CD4-positive, alpha-beta T cell (primary cell): Measurements from ENCODE around the gene RIMS1. TPM values are rescaled to one million over a fixed set of nuclear protein-coding genes. Genes with fewer than 3 reads are reported as not detected.

Source experiments
- ATAC-seq: fragments of 200-7000 bp; cut with Tn5 transposase; one replicate; pipeline ENCODE4 v1.10.0; 2022; ENCODE audit warnings: mild to moderate bottlenecking; ENCODE audit not compliant: poor library complexity
- CTCF ChIA-PET: fragments of 350-600 bp; sonication (Branson Sonifier 250); formaldehyde crosslinking; loops from one replicate; lab custom pipeline; 2021; ENCODE audit warnings: antibody characterized with exemption, inconsistent platforms; lab: Charles Lee
- POLR2A ChIA-PET: fragments of 350-600 bp; sonication (Branson Sonifier 250); formaldehyde crosslinking; loops from one replicate; lab custom pipeline; 2021; ENCODE audit warnings: antibody characterized with exemption, inconsistent platforms; lab: Charles Lee
- DNase-seq, 14 experiments: peaks; one replicate each; pipeline ENCODE4 v3.0.0-alpha.2; 2013 to 2020; ENCODE audit warnings: mixed read lengths in 2 of 14
- H3K27ac ChIP-seq, 2 donors: one replicate each; pipeline versions ENCODE4 v1.5.1 to v1.7.0; 2013; ENCODE audit warnings: low read length in 2 of 2, low read depth in 1 of 2, mild to moderate bottlenecking in 1 of 2
- H3K27me3 ChIP-seq, 2 experiments: 1 replicate in 1 of 2; 2 replicates in 1 of 2; pipeline versions ENCODE4 v1.6.1 to v1.7.0; 2013; ENCODE audit warnings: low read length in 2 of 2, control low read depth in 1 of 2, mild to moderate bottlenecking in 1 of 2, moderate library complexity in 1 of 2; ENCODE audit not compliant: insufficient read depth in 2 of 2, control insufficient read depth in 1 of 2
- H3K36me3 ChIP-seq: one replicate; pipeline ENCODE4 v1.6.1; 2013; ENCODE audit warnings: low read length, control low read depth; ENCODE audit not compliant: insufficient read depth
- H3K4me1 ChIP-seq: one replicate; pipeline ENCODE4 v1.6.1; 2013; ENCODE audit warnings: low read length, control low read depth; ENCODE audit not compliant: insufficient read depth
- H3K4me3 ChIP-seq: one replicate; pipeline ENCODE4 v1.5.1; 2013; ENCODE audit warnings: mild to moderate bottlenecking, low read length, moderate library complexity
- H3K9me3 ChIP-seq, 2 experiments: 1 replicate in 1 of 2; 2 replicates in 1 of 2; pipeline versions ENCODE4 v1.6.1 to v1.7.0; 2013; ENCODE audit warnings: low read length in 2 of 2, mild to moderate bottlenecking in 2 of 2, control low read depth in 1 of 2, moderate library complexity in 1 of 2; ENCODE audit not compliant: control insufficient read depth in 1 of 2, insufficient read depth in 1 of 2
- H3K27ac Mint-ChIP-seq: one replicate; pipeline ENCODE4 v1.8.0; 2020; ENCODE audit warnings: mixed read lengths
- H3K27me3 Mint-ChIP-seq: one replicate; pipeline ENCODE4 v1.8.0; 2021; ENCODE audit warnings: mixed read lengths
- H3K36me3 Mint-ChIP-seq: one replicate; pipeline ENCODE4 v1.8.0; 2021; ENCODE audit warnings: low read depth, mixed read lengths
- H3K4me1 Mint-ChIP-seq: one replicate; pipeline ENCODE4 v1.8.0; 2021; ENCODE audit warnings: low read depth, mixed read lengths
- H3K4me3 Mint-ChIP-seq: one replicate; pipeline ENCODE4 v1.8.0; 2020; ENCODE audit warnings: mild to moderate bottlenecking, mixed read lengths
- H3K9me3 Mint-ChIP-seq: one replicate; pipeline ENCODE4 v1.8.0; 2020; ENCODE audit warnings: mixed read lengths
- CTCF ChIP-seq: fragments of 200-600 bp; IDR thresholded peaks from one replicate; pipeline ENCODE4 v1.8.0; 2022; ENCODE audit warnings: antibody characterized with exemption, mild to moderate bottlenecking
- intact Hi-C, 2 experiments: fragments of 100-400 bp; cut with DNase I in 1 of 2; cut with micrococcal nuclease in 1 of 2; formaldehyde crosslinking; loops; one replicate each; pipeline versions ENCODE4 v1.15.1 to v1.9.0; 2023 to 2025; cut with DNase I, micrococcal nuclease
- total RNA-seq, 174 experiments: library from RNA in 2 of 174; stranded (reverse) in 2 of 174; gene quantifications; one replicate each; pipeline ENCODE4 v1.2.3 and lab custom pipeline; 2021 to 2026

The RIMS1 gene
- total RNA-seq, 2 experiments from 2014 or later = not detected

GRCh38 chr6:72390548-72390947, 504.2 kb downstream of the RIMS1 start:
- H3K9me3 Mint-ChIP-seq = no peaks in the 10 kb centered on the region
- no peak overlapping the region for H3K4me3 ChIP-seq
- H3K4me3 Mint-ChIP-seq = no peak overlapping the region
- no peaks in the 10 kb centered on the region for H3K36me3 Mint-ChIP-seq
- H3K27ac Mint-ChIP-seq = no peak overlapping the region
- no peaks in the 10 kb centered on the region for H3K4me1 Mint-ChIP-seq
- H3K36me3 ChIP-seq = no peaks in the 10 kb centered on the region
- DNase-seq (no peak), ATAC-seq (no peak)
- no peak overlapping the region for H3K27ac ChIP-seq
- POLR2A ChIA-PET = no interaction called here
- intact Hi-C loops = no loop called here
- no peaks in the 10 kb centered on the region for H3K27me3 ChIP-seq
- no peaks in the 10 kb centered on the region for H3K4me1 ChIP-seq
- peaks cover 0 to 3% of the 10 kb centered on the region in 2 experiments for H3K9me3 ChIP-seq
- CTCF ChIA-PET = interaction anchor here (1.2 kb wide), 1 partner anchor 9 kb away, joined by 3 read pairs; no protein-coding TSS in a partner anchor
- no peak for TF ChIP-seq CTCF
- peaks cover 11% of the 10 kb centered on the region for H3K27me3 Mint-ChIP-seq

GRCh38 chr6:72401865-72402264, 515.5 kb downstream of the RIMS1 start:
- TF ChIP-seq CTCF = no peak
- no peak overlapping the region for H3K27ac Mint-ChIP-seq
- H3K4me3 Mint-ChIP-seq = no peak overlapping the region
- H3K4me1 Mint-ChIP-seq = no peaks in the 10 kb centered on the region
- ChIA-PET POLR2A (no interaction called here), CTCF (interaction anchor here (1.5 kb wide), 1 partner anchor 10 kb away, joined by 9 read pairs; no protein-coding TSS in a partner anchor)
- DNase-seq = no peak
- Histone ChIP-seq H3K4me1 (no peaks in the 10 kb centered on the region), H3K27me3 (no peaks in the 10 kb centered on the region), H3K9me3 (no peaks in the 10 kb centered on the region), H3K4me3 (no peak overlapping the region), H3K36me3 (no peaks in the 10 kb centered on the region), H3K27ac (no peak overlapping the region)
- H3K36me3 Mint-ChIP-seq = no peaks in the 10 kb centered on the region
- intact Hi-C loops = no loop called here
- no peaks in the 10 kb centered on the region for H3K9me3 Mint-ChIP-seq
- H3K27me3 Mint-ChIP-seq = peaks cover 1% of the 10 kb centered on the region
- no peak for ATAC-seq

- Histone ChIP-seq H3K4me3 (no peak overlapping the region), H3K9me3 (no peaks in the 10 kb centered on the region), H3K27ac (no peak overlapping the region), H3K36me3 (no peaks in the 10 kb centered on the region), H3K27me3 (no peaks in the 10 kb centered on the region), H3K4me1 (no peaks in the 10 kb centered on the region)
- POLR2A ChIA-PET = no interaction called here
- CTCF ChIA-PET = interaction anchor here (1.0 kb wide), 2 partner anchors 9 to 10 kb away, joined by 3 to 5 read pairs; no protein-coding TSS in a partner anchor
- no peak for TF ChIP-seq CTCF
- intact Hi-C loops = no loop called here
- H3K36me3 Mint-ChIP-seq = no peaks in the 10 kb centered on the region
- ATAC-seq (no peak), DNase-seq (no peak)
- H3K4me1 Mint-ChIP-seq = no peaks in the 10 kb centered on the region
- H3K4me3 Mint-ChIP-seq = no peak overlapping the region
- H3K27me3 Mint-ChIP-seq = peaks cover 9% of the 10 kb centered on the region
- no peaks in the 10 kb centered on the region for H3K9me3 Mint-ChIP-seq
- no peak overlapping the region for H3K27ac Mint-ChIP-seq
These were observed 517.1 kb downstream of the RIMS1 start for GRCh38 chr6:72403413-72403812.
